MCF 10A (cell line): Measurements from ENCODE around the gene DCLK1. TPM values are rescaled to one million over a fixed set of nuclear protein-coding genes. Genes with fewer than 3 reads are reported as not detected.

Experiments
- BruUV-seq: library from RNA; stranded (reverse); fragments of 400-500 nt; replicated peaks from 2 replicates; lab custom pipeline; 2021; lab: Mats Ljungman, UMichigan
- CTCF ChIA-PET: fragments of 300-600 bp; sonication (Branson Sonifier 250); formaldehyde crosslinking; extraction: SDS; loops from one replicate; lab custom pipeline; 2021; ENCODE audit warnings: antibody characterized with exemption, inconsistent platforms; lab: Yijun Ruan, JAX
- POLR2A ChIA-PET: fragments of 300-600, 350-650 bp; sonication (Branson Sonifier 250); formaldehyde crosslinking; extraction: SDS; loops from one replicate; lab custom pipeline; 2020; ENCODE audit warnings: antibody characterized with exemption, inconsistent platforms; lab: Yijun Ruan, JAX
- DNase-seq: peaks from one replicate; pipeline ENCODE4 v3.0.0-alpha.2; 2018; ENCODE audit not compliant: unreplicated experiment
- H3K27ac Mint-ChIP-seq: one replicate; pipeline ENCODE4 v1.8.0; 2022; ENCODE audit warnings: mild to moderate bottlenecking, low read depth, mixed read lengths; ENCODE audit not compliant: unreplicated experiment
- H3K27me3 Mint-ChIP-seq: one replicate; pipeline ENCODE4 v1.8.0; 2022; ENCODE audit warnings: mixed read lengths; ENCODE audit not compliant: insufficient read depth, unreplicated experiment
- H3K36me3 Mint-ChIP-seq: one replicate; pipeline ENCODE4 v1.8.0; 2022; ENCODE audit warnings: mild to moderate bottlenecking, moderate library complexity, mixed read lengths; ENCODE audit not compliant: insufficient read depth, unreplicated experiment
- H3K4me1 Mint-ChIP-seq: one replicate; pipeline ENCODE4 v1.8.0; 2022; ENCODE audit warnings: mixed read lengths; ENCODE audit not compliant: insufficient read depth, unreplicated experiment
- H3K4me3 Mint-ChIP-seq: one replicate; pipeline ENCODE4 v1.8.0; 2022; ENCODE audit warnings: mild to moderate bottlenecking, moderate library complexity, mixed read lengths; ENCODE audit not compliant: unreplicated experiment
- H3K9me3 Mint-ChIP-seq: one replicate; pipeline ENCODE4 v1.8.0; 2022; ENCODE audit warnings: mixed read lengths; ENCODE audit not compliant: unreplicated experiment
- CTCF ChIP-seq: fragments of 200-600 bp; IDR thresholded peaks from one replicate; pipeline ENCODE4 v1.8.0; 2022; ENCODE audit warnings: antibody characterized with exemption, mild to moderate bottlenecking; ENCODE audit not compliant: unreplicated experiment
- intact Hi-C: fragments of 100-400 bp; cut with micrococcal nuclease; formaldehyde crosslinking; loops from 2 replicates; pipeline ENCODE4 v1.14.1; 2022
- total RNA-seq: library from RNA; stranded (reverse); gene quantifications from 2 replicates; pipeline ENCODE4 v1.2.3, GENCODE V29; 2022

DCLK1 gene
- total RNA-seq, 1 experiment from 2014 or later = 0.44 TPM

GRCh38 chr13:36151591-36151990 is 20.4 kb upstream of the DCLK1 start:
- Mint-ChIP-seq H3K9me3 (peaks cover 7% of the 10 kb centered on the region), H3K27me3 (no peaks in the 10 kb centered on the region), H3K4me1 (peaks cover 5% of the 10 kb centered on the region), H3K4me3 (no peak overlapping the region), H3K36me3 (no peaks in the 10 kb centered on the region), H3K27ac (no peak overlapping the region)
- BruUV-seq = no TSS peak
- CTCF ChIA-PET = no interaction called here
- TF ChIP-seq CTCF = no peak
- no peak for DNase-seq
- POLR2A ChIA-PET = interaction anchor here (1.2 kb wide), 1 partner anchor 157 kb away, joined by 5 read pairs; no protein-coding TSS in a partner anchor
- intact Hi-C loops = no loop called here

- CTCF ChIA-PET = interaction anchor here (0.8 kb wide), 1 partner anchor 14 kb away, joined by 3 read pairs; no protein-coding TSS in a partner anchor
- intact Hi-C loops = no loop called here
- Mint-ChIP-seq H3K4me1 (peaks cover 5% of the 10 kb centered on the region), H3K36me3 (no peaks in the 10 kb centered on the region), H3K4me3 (no peak overlapping the region), H3K9me3 (peaks cover 7% of the 10 kb centered on the region), H3K27ac (no peak overlapping the region), H3K27me3 (no peaks in the 10 kb centered on the region)
- POLR2A ChIA-PET = no interaction called here
- no peak for DNase-seq
- no TSS peak for BruUV-seq
- TF ChIP-seq CTCF = no peak
These were observed 17.3 kb upstream of the DCLK1 start for GRCh38 chr13:36148446-36148845.

GRCh38 chr13:36147330-36147729 is 16.1 kb upstream of the DCLK1 start:
- Mint-ChIP-seq H3K27me3 (no peaks in the 10 kb centered on the region), H3K27ac (no peak overlapping the region), H3K9me3 (peaks cover 7% of the 10 kb centered on the region), H3K36me3 (no peaks in the 10 kb centered on the region), H3K4me1 (peaks cover 5% of the 10 kb centered on the region), H3K4me3 (no peak overlapping the region)
- CTCF ChIA-PET = no interaction called here
- no TSS peak for BruUV-seq
- intact Hi-C loops = no loop called here
- POLR2A ChIA-PET = no interaction called here
- no peak for DNase-seq
- no peak for TF ChIP-seq CTCF

GRCh38 chr13:36146511-36147269 is 15.5 kb upstream of the DCLK1 start:
- intact Hi-C loops = no loop called here
- Mint-ChIP-seq H3K36me3 (no peaks in the 10 kb centered on the region), H3K4me1 (peaks cover 5% of the 10 kb centered on the region), H3K9me3 (peaks cover 7% of the 10 kb centered on the region), H3K27ac (no peak overlapping the region), H3K4me3 (no peak overlapping the region), H3K27me3 (no peaks in the 10 kb centered on the region)
- no peak for DNase-seq
- POLR2A ChIA-PET = no interaction called here
- CTCF ChIA-PET = no interaction called here
- TF ChIP-seq CTCF = no peak
- BruUV-seq = no TSS peak
